K562 (cell line): ENCODE data around the gene CYSLTR1. TPM values are rescaled to one million over a fixed set of nuclear protein-coding genes. Genes with fewer than 3 reads are reported as not detected.

Experiments used
- ATAC-seq: fragments of 200-7000 bp; cut with Tn5 transposase; 3 replicates; pipeline ENCODE4 v1.9.1; 2020; ENCODE audit warnings: moderate library complexity
- BruUV-seq: library from RNA; stranded (reverse); fragments of 400-500 nt; replicated peaks from 2 replicates; lab custom pipeline; 2021; lab: Mats Ljungman, UMichigan
- CTCF ChIA-PET: fragments of 300-600 bp; formaldehyde crosslinking; extraction: SDS; loops from one replicate; lab custom pipeline; 2021; ENCODE audit warnings: low intra/inter-chr PET ratio; lab: Yijun Ruan, JAX
- POLR2A ChIA-PET: fragments of 300-600, 350-650 bp; sonication (Branson Sonifier 250); formaldehyde crosslinking; extraction: SDS; loops from one replicate; lab custom pipeline; 2021; ENCODE audit warnings: antibody characterized with exemption, inconsistent platforms; lab: Yijun Ruan, JAX
- DNase-seq, 4 experiments: peaks; one replicate each; pipeline versions ENCODE4 v3.0.0 to v3.0.0-alpha.2; 2011 to 2018; ENCODE audit warnings: low spot score in 3 of 4, mixed read lengths in 3 of 4; ENCODE audit errors: extremely low read depth in 1 of 4
- FAIRE-seq: peaks from 2 replicates; lab custom pipeline; 2011; peaks lifted over from hg19 to GRCh38; lab: Jason Lieb, UNC
- H2AFZ ChIP-seq: 2 replicates; pipeline ENCODE4 v1.6.0; 2011; ENCODE audit warnings: low read depth, low read length, control low read depth, inconsistent platforms
- H3K27ac ChIP-seq: fragments of 200-600 bp; 3 replicates; pipeline ENCODE4 v1.8.0; 2011; ENCODE audit warnings: low read depth, mild to moderate bottlenecking, control low read depth, inconsistent platforms, low read length, moderate library complexity, mixed read lengths; ENCODE audit errors: extremely low read depth
- H3K27me3 ChIP-seq, 2 experiments: fragments of 300-600 bp in 1 of 2; 2 replicates in 1 of 2; 3 replicates in 1 of 2; pipeline versions ENCODE4 v1.6.0 to v1.8.0; 2011; ENCODE audit warnings: inconsistent platforms in 2 of 2, low read length in 2 of 2, mild to moderate bottlenecking in 1 of 2, mixed read lengths in 1 of 2, moderate library complexity in 1 of 2; ENCODE audit not compliant: control insufficient read depth in 2 of 2, insufficient read depth in 2 of 2
- H3K36me3 ChIP-seq: fragments of 300-600 bp; 3 replicates; pipeline ENCODE4 v1.8.0; 2011; ENCODE audit warnings: mild to moderate bottlenecking, low read length, inconsistent platforms; ENCODE audit not compliant: control insufficient read depth, insufficient read depth
- H3K4me1 ChIP-seq, 2 experiments: fragments of 200-600 bp in 1 of 2; replicated peaks in 1 of 2; 2 replicates in 1 of 2; 3 replicates in 1 of 2; pipeline versions ENCODE4 v1.5.1 to v1.8.0; 2011; ENCODE audit warnings: inconsistent platforms in 2 of 2, low read length in 2 of 2, mild to moderate bottlenecking in 1 of 2, mixed read lengths in 1 of 2, moderate library complexity in 1 of 2; ENCODE audit not compliant: control insufficient read depth in 2 of 2, insufficient read depth in 2 of 2
- H3K4me2 ChIP-seq: 2 replicates; pipeline ENCODE4 v1.6.1; 2011; ENCODE audit warnings: low read length, control low read depth, inconsistent platforms, mixed read lengths; ENCODE audit not compliant: insufficient read depth
- H3K4me3 ChIP-seq: fragments of 200-600 bp; sonication (generic), shearing (Covaris generic); 2 replicates; pipeline ENCODE4 v1.5.1; 2016; ENCODE audit warnings: control low read depth, inconsistent platforms
- H3K79me2 ChIP-seq: fragments of 200-600 bp; 3 replicates; pipeline ENCODE4 v1.8.0; 2011; ENCODE audit warnings: low read length, inconsistent platforms; ENCODE audit not compliant: control insufficient read depth, insufficient read depth
- H3K9ac ChIP-seq, 2 experiments: 2 replicates each; pipeline versions ENCODE4 v1.6.0 to v1.6.1; 2011; ENCODE audit warnings: low read depth in 2 of 2, low read length in 2 of 2, control low read depth in 1 of 2, inconsistent platforms in 1 of 2, mild to moderate bottlenecking in 1 of 2, mixed read lengths in 1 of 2; ENCODE audit not compliant: insufficient read depth in 1 of 2
- H3K9me1 ChIP-seq: one replicate; pipeline ENCODE4 v1.6.0; 2011; ENCODE audit warnings: inconsistent platforms, mild to moderate bottlenecking, low read length, moderate library complexity; ENCODE audit not compliant: control insufficient read depth, insufficient read depth
- H3K9me3 ChIP-seq: replicated peaks from 2 replicates; pipeline ENCODE4 v1.5.1; 2011; ENCODE audit warnings: low read depth, low read length, inconsistent platforms; ENCODE audit not compliant: control insufficient read depth, insufficient read depth
- H4K20me1 ChIP-seq: replicated peaks from 2 replicates; pipeline ENCODE4 v1.6.1; 2011; ENCODE audit warnings: low read length, inconsistent platforms, mixed read lengths; ENCODE audit not compliant: control insufficient read depth, insufficient read depth
- CTCF ChIP-seq, 3 experiments: IDR thresholded peaks in 2 of 3; conservative IDR thresholded peaks in 1 of 3; 2 replicates each; pipeline ENCODE4 v1.5.1; 2011 to 2012; ENCODE audit warnings: low read length in 3 of 3, mild to moderate bottlenecking in 3 of 3, control low read depth in 2 of 3, improper control_type of control experiment in 1 of 3, inconsistent platforms in 1 of 3, low read depth in 1 of 3, mixed read lengths in 1 of 3, moderate library complexity in 1 of 3; ENCODE audit not compliant: insufficient read depth in 2 of 3
- GTF2F1 ChIP-seq: IDR thresholded peaks from 2 replicates; pipeline ENCODE4 v1.6.1; 2011; ENCODE audit warnings: low read depth, low read length, improper control_type of control experiment
- HINFP ChIP-seq: fragments of 450-650 bp; conservative IDR thresholded peaks from 2 replicates; pipeline ENCODE4 v1.6.1; 2016; ENCODE audit warnings: missing genetic modification characterization, low read depth, mild to moderate bottlenecking, control low read depth, missing compliant biosample characterization
- SMAD1 ChIP-seq: fragments of 150-350 bp; IDR thresholded peaks from 2 replicates; pipeline ENCODE4 v1.6.1; 2014; ENCODE audit warnings: low read length, low read depth; ENCODE audit not compliant: partially characterized antibody
- SPI1 ChIP-seq: IDR thresholded peaks from 2 replicates; pipeline ENCODE4 v1.6.1; 2011; ENCODE audit warnings: low read depth, low read length, control low read depth, borderline replicate concordance
- WGBS: fragments of 100-300 bp; shearing (Covaris generic); methylation state at CpG from one replicate; pipeline ENCODE4 v1.1.6; 2016; ENCODE audit warnings: low coverage, mixed read lengths; ENCODE audit not compliant: insufficient coverage; ENCODE audit errors: missing lambda C conversion rate; 5-methylcytosine and 5-hydroxymethylcytosine counted together
- in situ Hi-C: fragments of 300-500 bp; cut with MboI; formaldehyde crosslinking; loops from 4 replicates; pipeline ENCODE4 v1.15.0; 2018; ENCODE audit warnings: inconsistent platforms, mixed read lengths
- intact Hi-C: fragments of 100-400 bp; cut with micrococcal nuclease; formaldehyde crosslinking; loops from 2 replicates; pipeline ENCODE4 v1.14.2; 2022
- polyA plus RNA-seq, 8 experiments: library from polyadenylated mRNA; depleted of rRNA in 4 of 8; stranded (reverse) in 5 of 8; unstranded in 3 of 8; fragments of >200 nt; fragmentation: Nextera tagmentation in 2 of 8; fragmentation: Illumina TruSeq in 1 of 8; extraction: Ambion mirVana in 2 of 8; extraction: Trizol in 1 of 8; gene quantifications; 2 replicates each; pipeline versions ENCODE4 v1.2.1 to v1.2.3, GENCODE V29; 2011 to 2014; ENCODE audit warnings: inconsistent platforms in 1 of 8, missing spikeins in 1 of 8
- total RNA-seq, 7 experiments: library from RNA; depleted of rRNA in 6 of 7; stranded (reverse); fragments of >200 nt in 6 of 7; fragmentation: Illumina TruSeq in 2 of 7; extraction: Trizol in 2 of 7; gene quantifications; 2 replicates each; pipeline versions ENCODE4 v1.2.1 to v1.2.3, GENCODE V29; 2011 to 2021; ENCODE audit warnings: low replicate concordance in 1 of 7
- TF ChIP-seq, protein P1 (sequence below): fragments of 450-650 bp; formaldehyde crosslinking; conservative IDR thresholded peaks from 2 replicates; pipeline ENCODE4 v1.4.0; 2022; ENCODE audit warnings: mild to moderate bottlenecking, missing genetic modification characterization
- TF ChIP-seq, protein P2 (sequence below), 2 experiments: fragments of 450-650 bp in 1 of 2; sonication (generic) in 1 of 2; formaldehyde crosslinking; conservative IDR thresholded peaks; 2 replicates each; pipeline versions ENCODE4 v1.4.0 to v1.8.1; 2020 to 2022; ENCODE audit warnings: mild to moderate bottlenecking in 1 of 2, missing genetic modification reagents in 1 of 2
- TF ChIP-seq, protein P3 (sequence below): sonication (generic); formaldehyde crosslinking; IDR thresholded peaks from 2 replicates; pipeline ENCODE4 v1.8.0; 2022; ENCODE audit warnings: missing genetic modification reagents, mild to moderate bottlenecking, moderate library complexity, borderline replicate concordance

The CYSLTR1 gene
- total and polyA plus RNA-seq, 9 of the 15 experiments (the other 6 are each of a cell fraction or from before 2014, with no cell fraction given): 0.04 to 0.07 TPM; not detected in 7

- ChIA-PET CTCF (no interaction called here), POLR2A (no interaction called here)
- no peak overlapping the region for H3K4me3 ChIP-seq
- no TSS peak for BruUV-seq
- no peaks in the 10 kb centered on the region for H3K36me3 ChIP-seq
- no peak overlapping the region for H3K27ac ChIP-seq
- ATAC-seq (no peak), DNase-seq (no peak), FAIRE-seq (no peak)
- H4K20me1 ChIP-seq: no peaks in the 10 kb centered on the region
- H3K27me3 ChIP-seq: no peaks in the 10 kb centered on the region
- TF ChIP-seq SPI1: peak; percentile 73; the same call in 1 of the 2 replicates
- TF ChIP-seq, protein P1, sequence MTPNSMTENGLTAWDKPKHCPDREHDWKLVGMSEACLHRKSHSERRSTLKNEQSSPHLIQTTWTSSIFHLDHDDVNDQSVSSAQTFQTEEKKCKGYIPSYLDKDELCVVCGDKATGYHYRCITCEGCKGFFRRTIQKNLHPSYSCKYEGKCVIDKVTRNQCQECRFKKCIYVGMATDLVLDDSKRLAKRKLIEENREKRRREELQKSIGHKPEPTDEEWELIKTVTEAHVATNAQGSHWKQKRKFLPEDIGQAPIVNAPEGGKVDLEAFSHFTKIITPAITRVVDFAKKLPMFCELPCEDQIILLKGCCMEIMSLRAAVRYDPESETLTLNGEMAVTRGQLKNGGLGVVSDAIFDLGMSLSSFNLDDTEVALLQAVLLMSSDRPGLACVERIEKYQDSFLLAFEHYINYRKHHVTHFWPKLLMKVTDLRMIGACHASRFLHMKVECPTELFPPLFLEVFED (CRISPR knock-in tag): no peak
- TF ChIP-seq, protein P2, sequence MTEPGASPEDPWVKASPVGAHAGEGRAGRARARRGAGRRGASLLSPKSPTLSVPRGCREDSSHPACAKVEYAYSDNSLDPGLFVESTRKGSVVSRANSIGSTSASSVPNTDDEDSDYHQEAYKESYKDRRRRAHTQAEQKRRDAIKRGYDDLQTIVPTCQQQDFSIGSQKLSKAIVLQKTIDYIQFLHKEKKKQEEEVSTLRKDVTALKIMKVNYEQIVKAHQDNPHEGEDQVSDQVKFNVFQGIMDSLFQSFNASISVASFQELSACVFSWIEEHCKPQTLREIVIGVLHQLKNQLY (CRISPR knock-in tag; conservative IDR thresholded peaks at IDR 0.05): no peak
- H3K79me2 ChIP-seq: no peaks in the 10 kb centered on the region
- H2AFZ ChIP-seq: no peak overlapping the region
- no peaks in the 10 kb centered on the region for H3K9me1 ChIP-seq
- no peak overlapping the region for H3K4me2 ChIP-seq
- in situ Hi-C loops (no loop called here), intact Hi-C loops (no loop called here)
- H3K9ac ChIP-seq: no peak overlapping the region
- no peaks in the 10 kb centered on the region for H3K9me3 ChIP-seq
- no peaks in the 10 kb centered on the region for H3K4me1 ChIP-seq
- WGBS: 0% methylated on average over 2 of the region's 2 CpGs
Measured at GRCh38 chrX:78321809-78322208, 5.6 kb downstream of the CYSLTR1 start.

DNA sequence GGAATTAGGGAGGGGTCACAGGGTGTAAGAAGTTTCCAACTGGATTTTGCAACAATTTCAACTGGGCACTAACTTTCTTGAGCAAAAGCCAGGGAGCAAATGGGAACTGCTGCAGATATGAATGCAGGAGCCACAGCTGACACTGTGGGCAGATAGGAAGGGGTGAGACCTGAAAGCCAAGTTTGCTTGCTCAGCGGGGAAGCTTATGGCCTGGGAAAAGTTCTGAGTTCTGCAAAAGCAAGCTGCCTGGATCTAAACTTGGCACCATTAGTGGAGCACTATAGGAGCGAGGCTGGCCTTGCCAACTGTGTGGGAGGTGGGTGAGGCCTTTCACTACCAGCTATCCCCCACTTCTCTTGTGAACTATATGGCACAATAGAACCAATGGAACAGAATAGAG is 11.1 kb downstream of the CYSLTR1 start:
- ChIA-PET POLR2A (no interaction called here), CTCF (no interaction called here)
- H3K36me3 ChIP-seq: no peaks in the 10 kb centered on the region
- H3K9me3 ChIP-seq: no peaks in the 10 kb centered on the region
- no peak overlapping the region for H2AFZ ChIP-seq
- no TSS peak for BruUV-seq
- H3K27ac ChIP-seq: no peak overlapping the region
- DNase-seq (no peak), FAIRE-seq (no peak), ATAC-seq (no peak)
- WGBS: 0% methylated on average over 2 of the region's 2 CpGs
- H4K20me1 ChIP-seq: no peaks in the 10 kb centered on the region
- H3K79me2 ChIP-seq: no peaks in the 10 kb centered on the region
- in situ Hi-C loops: no loop called here
- no peaks in the 10 kb centered on the region for H3K4me1 ChIP-seq
- intact Hi-C loops: no loop called here
- no peaks in the 10 kb centered on the region for H3K27me3 ChIP-seq
- no peak overlapping the region for H3K9ac ChIP-seq
- no peak overlapping the region for H3K4me2 ChIP-seq
- H3K4me3 ChIP-seq: no peak overlapping the region
- H3K9me1 ChIP-seq: no peaks in the 10 kb centered on the region
- no peak for TF ChIP-seq HINFP (tag)
- TF ChIP-seq, protein P3, sequence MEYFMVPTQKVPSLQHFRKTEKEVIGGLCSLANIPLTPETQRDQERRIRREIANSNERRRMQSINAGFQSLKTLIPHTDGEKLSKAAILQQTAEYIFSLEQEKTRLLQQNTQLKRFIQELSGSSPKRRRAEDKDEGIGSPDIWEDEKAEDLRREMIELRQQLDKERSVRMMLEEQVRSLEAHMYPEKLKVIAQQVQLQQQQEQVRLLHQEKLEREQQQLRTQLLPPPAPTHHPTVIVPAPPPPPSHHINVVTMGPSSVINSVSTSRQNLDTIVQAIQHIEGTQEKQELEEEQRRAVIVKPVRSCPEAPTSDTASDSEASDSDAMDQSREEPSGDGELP (CRISPR knock-in tag): no peak
- TF ChIP-seq CTCF (IDR thresholded peaks at IDR 0.05 in 2 of 3, conservative IDR thresholded peaks at IDR 0.05 in 1 of 3; ENCODE audit: insufficient read depth in 2 of 3, low read depth in 1 of 3, low read length in 3 of 3): no peak
- no peak for TF ChIP-seq SMAD1
- TF ChIP-seq GTF2F1: no peak
